HG03196 (cell line): ENCODE measurements around the gene ELP6.
A peak's percentile ranks its signal among the peaks of the same experiment; 100 is the strongest.
"Not testable (repeated sequence)": the region's sequence is repeated elsewhere in the genome, so short reads cannot be mapped to it uniquely, and the experiment has no call there.

Experiments used
- ATAC-seq: cut with Tn5 transposase; IDR thresholded peaks from one replicate; pipeline ENCODE4 v1.9.1; 2021; ENCODE audit not compliant: unreplicated experiment

The ELP6 gene

DNA sequence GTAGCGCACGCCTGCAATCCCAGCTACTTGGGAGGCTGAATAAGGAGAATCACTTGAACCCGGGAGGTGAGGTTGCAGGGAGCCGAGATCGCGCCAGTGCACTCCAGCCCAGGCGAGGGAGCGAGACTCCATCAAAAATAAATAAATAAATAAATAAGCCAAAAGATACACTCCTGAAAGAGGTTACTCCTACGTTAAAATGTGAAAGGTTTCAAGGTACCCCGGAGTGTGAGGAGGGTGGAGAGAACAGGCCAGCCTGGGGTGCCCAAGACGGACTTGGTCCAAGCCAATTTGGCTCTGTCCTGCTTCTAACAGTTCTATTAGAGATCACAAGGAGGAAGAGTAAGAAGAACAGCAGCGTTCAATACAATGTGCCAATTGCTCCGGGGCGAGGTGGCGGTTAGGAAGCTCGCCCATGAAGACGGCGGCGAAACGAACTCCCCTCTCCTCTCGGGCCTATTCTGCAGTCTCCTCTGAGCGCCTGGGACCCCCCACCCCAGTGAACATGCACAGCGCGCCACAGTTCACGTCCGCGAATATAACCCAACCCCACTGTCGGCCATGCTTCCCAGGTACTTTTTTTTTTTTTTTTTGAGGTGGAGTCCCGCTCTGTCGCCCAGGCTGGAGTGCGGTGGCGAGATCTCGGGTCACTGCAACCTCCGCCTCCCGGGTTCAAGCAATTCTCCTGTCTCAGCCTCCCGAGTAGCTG, 942 bp downstream of the ELP6 start:
- ATAC-seq: no peak

DNA sequence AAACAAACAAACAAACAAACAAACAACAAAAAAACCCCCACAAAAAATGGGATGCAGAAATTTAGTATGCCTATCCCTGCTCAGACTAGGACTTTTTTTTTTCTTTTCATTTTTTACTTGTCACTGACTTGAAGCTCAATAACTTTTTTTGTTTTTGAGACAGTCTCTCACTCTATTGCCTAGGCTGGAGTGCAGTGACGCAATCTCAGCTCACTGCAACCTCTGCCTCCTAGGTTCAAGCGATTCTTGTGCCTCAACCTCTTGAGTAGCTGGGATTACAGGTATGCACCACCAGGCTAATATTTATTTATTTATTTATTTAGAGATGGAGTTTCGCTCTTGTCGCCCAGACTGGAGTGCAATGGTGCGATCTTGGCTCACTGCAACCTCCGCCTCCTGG, 8.2 kb downstream of the ELP6 start:
- not testable (repeated sequence) for ATAC-seq

DNA sequence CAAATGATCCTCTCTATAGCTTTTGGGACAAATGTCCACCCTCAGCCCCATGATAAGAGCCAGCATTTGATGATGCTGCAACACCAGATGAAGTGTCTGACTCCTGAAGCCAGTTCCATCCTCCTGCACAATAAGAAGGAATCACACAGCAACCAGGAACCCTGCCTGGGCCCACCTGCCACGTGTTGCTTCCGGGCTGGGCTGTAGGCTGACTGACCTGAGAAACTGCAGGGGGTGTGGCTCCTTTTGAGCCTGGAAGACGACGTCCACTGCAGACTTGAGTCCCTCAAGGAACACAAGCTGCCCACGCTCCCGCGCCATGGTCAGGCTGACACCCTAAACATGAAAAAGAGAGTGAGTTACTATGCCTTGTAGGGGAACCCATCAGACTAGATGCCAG, 9.4 kb downstream of the ELP6 start:
- ATAC-seq: no peak

DNA sequence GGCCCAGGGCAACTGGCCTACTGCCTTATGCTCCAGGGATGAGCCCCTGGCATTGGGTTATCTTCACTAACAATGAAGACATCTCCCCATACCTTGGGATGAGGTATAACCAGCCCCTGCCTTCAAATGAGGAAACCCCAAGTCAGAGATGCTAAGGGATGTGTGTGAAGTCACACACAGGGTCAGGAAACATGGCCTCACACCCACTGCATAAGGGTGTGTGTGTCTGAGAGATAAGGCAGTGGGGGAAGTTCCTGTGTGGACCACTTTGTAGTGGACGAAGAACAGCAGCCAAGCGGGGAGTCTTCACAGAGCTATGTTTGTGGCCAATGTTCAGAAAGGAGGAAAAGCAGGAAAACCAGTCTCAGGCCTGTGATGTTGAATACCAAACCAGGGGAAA, 10.5 kb downstream of the ELP6 start:
- ATAC-seq: no peak

DNA sequence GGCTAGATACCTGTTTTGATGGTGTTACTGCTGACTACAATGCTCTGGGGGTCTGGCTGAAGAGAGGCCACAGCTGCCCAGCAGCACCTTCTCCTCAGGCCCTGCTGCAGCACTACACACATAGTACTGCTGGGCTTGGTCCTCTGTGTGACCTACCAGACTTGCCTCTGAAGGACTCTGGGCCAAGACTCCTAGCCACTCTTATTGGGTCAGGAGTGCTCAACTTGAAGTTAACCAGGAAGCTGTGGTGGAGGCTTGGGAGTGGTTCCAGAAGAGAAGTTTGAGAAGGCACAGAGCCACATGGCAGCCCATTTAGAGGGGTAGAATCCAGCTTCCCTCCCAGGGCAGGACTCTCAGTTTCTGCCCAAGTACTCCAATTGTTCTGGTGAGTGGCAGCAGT, 16.6 kb downstream of the ELP6 start:
- no peak for ATAC-seq

DNA sequence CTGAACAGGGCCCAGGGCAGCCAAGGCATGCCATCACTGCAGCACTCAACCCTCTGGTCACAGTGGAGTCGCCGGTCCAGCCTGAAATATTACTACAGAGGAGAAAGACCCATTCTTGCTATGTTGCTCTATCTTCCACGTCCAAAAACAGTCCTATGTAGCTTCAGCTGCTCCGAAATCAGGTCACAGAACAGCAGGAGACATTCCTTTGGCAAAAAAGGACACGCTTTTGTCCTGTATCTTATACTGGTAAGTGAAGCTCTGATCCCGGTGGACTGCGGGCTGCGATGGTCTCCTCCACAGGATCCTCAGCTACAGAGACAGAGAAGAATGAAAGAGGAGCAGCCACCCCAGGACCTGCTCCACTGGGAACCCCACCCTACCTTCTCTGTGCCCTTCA, 17.6 kb downstream of the ELP6 start:
- no peak for ATAC-seq

GRCh38 chr3:47495111-47495510, 18.4 kb downstream of the ELP6 start:
- no peak for ATAC-seq

DNA sequence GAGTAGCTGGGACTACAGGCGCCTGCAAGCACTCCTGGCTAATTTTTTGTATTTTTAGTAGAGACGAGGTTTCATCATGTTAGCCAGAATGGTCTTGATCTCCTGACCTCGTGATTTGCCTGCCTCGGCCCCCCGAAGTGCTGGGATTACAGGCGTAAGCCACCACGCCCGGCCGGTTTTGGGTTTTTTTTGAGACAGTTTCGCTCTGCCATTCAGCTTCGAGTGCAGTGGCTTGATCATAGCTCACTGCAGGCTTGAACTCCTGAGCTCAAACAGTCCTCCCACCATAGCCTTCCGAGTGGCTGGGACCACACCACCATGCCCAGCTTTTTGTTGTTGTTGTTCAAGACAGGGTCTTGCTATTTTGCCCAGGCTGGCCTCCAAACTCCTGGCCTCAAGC, 21.7 kb downstream of the ELP6 start:
- no peak for ATAC-seq

- no peak for ATAC-seq
Measured at GRCh38 chr3:47491186-47491585, 22.3 kb downstream of the ELP6 start.

DNA sequence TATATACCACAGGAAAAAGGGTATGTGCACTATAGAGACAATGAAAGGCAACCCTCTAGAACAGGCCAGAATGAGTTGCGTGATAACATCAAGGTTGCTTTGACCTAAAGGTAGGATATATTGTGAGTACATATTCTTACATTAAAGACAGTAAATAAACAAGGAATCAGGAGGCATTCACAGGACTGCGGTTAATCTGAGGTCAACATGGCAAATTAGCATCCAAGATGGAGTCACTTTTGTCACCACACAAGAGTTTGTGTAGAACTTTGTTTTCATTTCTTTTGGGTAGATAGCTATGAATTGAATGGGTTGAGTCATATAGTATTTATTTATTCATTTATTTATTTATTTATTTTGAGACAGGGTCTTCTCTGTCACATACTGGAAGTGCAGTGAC, 26.2 kb downstream of the ELP6 start:
- ATAC-seq: no peak

DNA sequence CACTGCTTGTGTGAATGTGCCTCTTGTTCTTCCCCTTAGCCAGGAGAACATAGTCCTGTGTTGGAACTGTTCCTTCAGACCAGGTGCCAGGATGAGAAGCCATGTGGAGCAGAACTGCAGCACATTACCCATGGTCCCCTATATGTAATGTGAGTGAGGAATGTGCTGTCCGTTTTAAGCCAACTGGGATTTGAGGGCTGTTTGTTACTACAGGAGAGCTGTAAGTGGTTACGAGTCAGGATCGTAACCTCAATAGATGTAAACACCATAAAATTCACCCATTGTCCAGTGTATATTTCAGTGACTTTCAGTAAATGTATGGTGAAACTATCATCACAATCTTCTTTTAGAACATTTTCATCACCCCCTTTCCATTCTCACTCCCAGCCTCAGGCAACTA, 27.7 kb downstream of the ELP6 start:
- ATAC-seq: no peak

DNA sequence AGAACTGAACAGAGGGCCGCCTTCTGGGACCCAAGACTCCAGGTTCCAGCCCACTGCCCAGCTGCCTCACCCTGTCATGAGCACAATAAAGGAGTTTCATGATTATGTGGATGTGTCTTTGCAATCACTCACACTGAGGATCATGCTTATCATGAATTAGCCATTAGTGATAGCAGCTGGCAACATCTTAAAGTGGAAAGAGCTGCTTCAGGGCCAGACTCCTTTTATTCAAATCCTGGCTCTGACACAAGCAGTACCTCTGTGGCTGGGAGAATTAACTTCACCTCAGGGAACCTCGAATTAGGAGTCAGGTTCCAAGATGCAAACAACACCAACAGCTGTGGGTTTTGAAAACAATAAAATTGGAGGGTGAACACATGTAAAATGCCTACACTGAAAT, 31.1 kb downstream of the ELP6 start:
- no peak for ATAC-seq

DNA sequence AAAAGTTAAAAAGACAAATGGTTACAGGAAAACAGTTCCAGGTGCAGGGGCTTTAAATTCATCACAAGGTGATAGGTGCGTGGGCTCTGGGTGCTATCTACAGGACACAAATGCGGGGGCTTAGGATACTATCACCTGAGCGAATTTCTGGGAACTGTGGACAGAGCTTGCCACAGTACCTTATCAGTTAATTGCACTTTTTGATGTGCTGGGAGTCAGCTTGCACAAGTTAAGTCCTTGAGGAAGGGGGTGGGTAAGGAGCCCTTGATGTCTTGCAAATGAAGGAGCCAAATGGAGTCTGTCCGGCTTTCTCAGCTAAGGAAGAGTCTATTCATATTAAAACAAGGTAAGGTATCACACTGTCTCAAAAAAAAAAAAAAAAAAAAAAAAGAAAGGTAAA, 31.7 kb downstream of the ELP6 start:
- not testable (repeated sequence) for ATAC-seq

DNA sequence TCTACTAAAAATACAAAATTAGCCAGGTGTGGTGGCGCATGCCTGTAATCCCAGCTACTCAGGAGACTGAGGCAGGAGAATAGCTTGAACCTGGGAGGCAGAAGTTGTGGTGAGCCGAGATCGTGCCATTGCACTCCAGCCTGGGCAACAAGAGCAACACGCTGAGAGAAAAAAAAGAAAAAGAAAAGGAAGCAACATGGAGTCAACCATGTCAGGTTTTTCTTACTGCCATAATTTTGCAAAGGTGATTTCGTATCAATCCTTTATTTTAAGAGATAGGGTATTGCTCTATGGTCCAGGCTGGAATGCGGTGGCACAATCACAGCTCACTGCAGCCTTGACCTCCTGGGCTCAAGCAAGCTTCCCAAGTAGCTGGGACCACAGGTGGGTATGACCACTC, 33.2 kb downstream of the ELP6 start:
- ATAC-seq: not testable (repeated sequence)

- ATAC-seq: no peak
Measured at GRCh38 chr3:47479826-47480160, 33.7 kb downstream of the ELP6 start.

DNA sequence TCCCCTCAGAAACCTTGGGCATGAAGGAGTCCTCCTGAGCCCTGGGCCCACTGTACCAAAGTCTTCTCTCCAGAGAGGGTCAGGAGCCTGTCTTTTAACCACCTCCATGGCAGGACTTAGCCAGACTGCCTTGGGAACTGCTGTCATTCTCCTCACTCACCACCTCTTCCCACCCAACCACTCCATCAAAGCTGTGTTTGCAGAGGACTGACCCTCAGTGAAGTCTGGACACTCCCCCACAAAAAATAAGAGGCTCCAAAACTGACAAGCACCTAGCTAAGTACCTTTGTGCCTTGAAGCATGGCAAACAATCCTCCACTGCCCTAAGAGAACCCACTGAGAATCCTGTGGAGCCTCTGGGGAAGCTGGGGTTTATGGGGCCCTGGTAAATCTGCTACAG, 35.5 kb downstream of the ELP6 start:
- no peak for ATAC-seq

GRCh38 chr3:47476644-47477199, 36.8 kb downstream of the ELP6 start:
- ATAC-seq: no peak

DNA sequence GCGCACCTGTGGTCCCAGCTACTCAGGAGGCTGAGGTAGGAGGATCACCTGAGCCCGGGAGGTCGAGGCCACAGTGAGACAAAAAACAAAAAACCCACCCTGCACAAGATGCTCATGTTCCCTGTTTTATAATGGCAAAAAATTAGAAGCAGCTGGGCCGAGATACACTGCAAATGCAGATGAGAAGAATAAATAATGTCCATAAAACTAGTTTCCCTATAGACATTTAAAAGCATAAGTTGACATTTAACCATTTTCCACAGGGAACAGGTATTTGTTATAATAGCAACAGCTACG, 37.2 kb downstream of the ELP6 start:
- no peak for ATAC-seq

- peak; percentile 80 for ATAC-seq
Measured at GRCh38 chr3:47475570-47476329, 37.8 kb downstream of the ELP6 start, which contains the start of gene SCAP. Gene SCAP, minus strand, starts transcription at chr3:47475941. Its CDS starts 32,948 bp downstream, at chr3:47442993.

GRCh38 chr3:47475029-47475569, 38.4 kb downstream of the ELP6 start:
- ATAC-seq: peak; percentile 1

DNA sequence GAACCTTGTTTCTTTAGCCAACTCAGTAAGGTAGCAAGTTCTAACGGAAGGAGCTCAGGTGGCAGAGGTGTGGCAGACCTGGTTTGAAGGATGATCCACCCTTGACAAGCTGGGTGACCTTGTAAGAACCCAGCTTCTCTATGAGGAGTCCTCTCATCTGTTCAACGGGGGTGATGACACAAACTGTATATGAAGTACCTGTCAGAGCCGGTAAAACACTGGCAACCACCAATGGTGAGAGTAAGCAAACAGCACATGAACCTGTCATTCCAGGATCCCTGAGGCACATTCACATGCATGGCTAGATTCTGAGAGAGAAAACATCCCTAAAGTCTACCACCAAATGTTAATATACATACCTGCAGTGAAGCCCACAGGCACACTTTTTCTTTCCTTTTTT, 40.1 kb downstream of the ELP6 start:
- ATAC-seq: no peak

- no peak for ATAC-seq
Measured at GRCh38 chr3:47469616-47470015, 43.9 kb downstream of the ELP6 start.
